Measurements from ENCODE around the gene ZMIZ2. TPM values are rescaled to one million over a fixed set of nuclear protein-coding genes. Genes with fewer than 3 reads are reported as not detected.

Gene ZMIZ2
- polyA plus RNA-seq, 3 donors: 1.9 to 72.8 (median 3.3) TPM

- TF ChIP-seq, protein P1, sequence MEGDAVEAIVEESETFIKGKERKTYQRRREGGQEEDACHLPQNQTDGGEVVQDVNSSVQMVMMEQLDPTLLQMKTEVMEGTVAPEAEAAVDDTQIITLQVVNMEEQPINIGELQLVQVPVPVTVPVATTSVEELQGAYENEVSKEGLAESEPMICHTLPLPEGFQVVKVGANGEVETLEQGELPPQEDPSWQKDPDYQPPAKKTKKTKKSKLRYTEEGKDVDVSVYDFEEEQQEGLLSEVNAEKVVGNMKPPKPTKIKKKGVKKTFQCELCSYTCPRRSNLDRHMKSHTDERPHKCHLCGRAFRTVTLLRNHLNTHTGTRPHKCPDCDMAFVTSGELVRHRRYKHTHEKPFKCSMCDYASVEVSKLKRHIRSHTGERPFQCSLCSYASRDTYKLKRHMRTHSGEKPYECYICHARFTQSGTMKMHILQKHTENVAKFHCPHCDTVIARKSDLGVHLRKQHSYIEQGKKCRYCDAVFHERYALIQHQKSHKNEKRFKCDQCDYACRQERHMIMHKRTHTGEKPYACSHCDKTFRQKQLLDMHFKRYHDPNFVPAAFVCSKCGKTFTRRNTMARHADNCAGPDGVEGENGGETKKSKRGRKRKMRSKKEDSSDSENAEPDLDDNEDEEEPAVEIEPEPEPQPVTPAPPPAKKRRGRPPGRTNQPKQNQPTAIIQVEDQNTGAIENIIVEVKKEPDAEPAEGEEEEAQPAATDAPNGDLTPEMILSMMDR (IDR thresholded peaks at IDR 0.05): no peak
- no peak overlapping the region for H3K27ac ChIP-seq (ENCODE audit: low read depth in 1 of 2, low read length in 2 of 2)
- no peak overlapping the region for H3K4me2 ChIP-seq (replicated peaks; ENCODE audit: extremely low read depth, low read length, poor library complexity, severe bottlenecking)
- H3K9me3 Mint-ChIP-seq: no peaks in the 10 kb centered on the region
- no peaks in the 10 kb centered on the region for H3K79me2 ChIP-seq (ENCODE audit: insufficient read depth, low read length)
- no peak overlapping the region for H2AFZ ChIP-seq (ENCODE audit: insufficient read depth, low read depth, low read length, poor library complexity, severe bottlenecking)
- H3K4me3 Mint-ChIP-seq: no peak overlapping the region
- H3K4me3 ChIP-seq (replicated peaks in 1 of 3; ENCODE audit: low read depth in 2 of 3, low read length in 3 of 3): no peak overlapping the region
- H3K36me3 ChIP-seq (replicated peaks in 1 of 2; ENCODE audit: control insufficient read depth in 1 of 2, insufficient read depth in 2 of 2, low read length in 2 of 2): no peaks in the 10 kb centered on the region
- no peaks in the 10 kb centered on the region for H3K27me3 ChIP-seq (ENCODE audit: control insufficient read depth in 2 of 2, insufficient read depth in 2 of 2, low read length in 2 of 2)
- intact Hi-C loops (cut with micrococcal nuclease): loop anchor here in 1 of 2 donors (10.0 kb wide), 1 partner anchor 261 kb away; the partner anchor contains the start of gene CCM2
- WGBS (ENCODE audit: insufficient coverage): 80% methylated on average over 1 of the region's 1 CpG
- no peak overlapping the region for H3K27ac Mint-ChIP-seq
- H3K9ac ChIP-seq (ENCODE audit: insufficient read depth, low read length, poor library complexity, severe bottlenecking): no peak overlapping the region
- DNase-seq: no peak
- H3K27me3 Mint-ChIP-seq (ENCODE audit: low read depth in 3 of 3): no peaks in the 10 kb centered on the region
- peaks cover 5 to 6% of the 10 kb centered on the region in 2 donors for H3K4me1 ChIP-seq (ENCODE audit: control insufficient read depth in 1 of 2, insufficient read depth in 2 of 2, low read length in 2 of 2)
- no peaks in the 10 kb centered on the region for H3K9me3 ChIP-seq (replicated peaks in 1 of 2; ENCODE audit: control insufficient read depth in 1 of 2, insufficient read depth in 1 of 2, low read length in 2 of 2)
- H3K4me1 Mint-ChIP-seq: peaks cover 16% of the 10 kb centered on the region
- H3K36me3 Mint-ChIP-seq: no peaks in the 10 kb centered on the region
- H4K20me1 ChIP-seq (ENCODE audit: insufficient read depth, low read length): no peaks in the 10 kb centered on the region
Measured at GRCh38 chr7:44743750-44744149, 4.9 kb upstream of the ZMIZ2 start.

DNA sequence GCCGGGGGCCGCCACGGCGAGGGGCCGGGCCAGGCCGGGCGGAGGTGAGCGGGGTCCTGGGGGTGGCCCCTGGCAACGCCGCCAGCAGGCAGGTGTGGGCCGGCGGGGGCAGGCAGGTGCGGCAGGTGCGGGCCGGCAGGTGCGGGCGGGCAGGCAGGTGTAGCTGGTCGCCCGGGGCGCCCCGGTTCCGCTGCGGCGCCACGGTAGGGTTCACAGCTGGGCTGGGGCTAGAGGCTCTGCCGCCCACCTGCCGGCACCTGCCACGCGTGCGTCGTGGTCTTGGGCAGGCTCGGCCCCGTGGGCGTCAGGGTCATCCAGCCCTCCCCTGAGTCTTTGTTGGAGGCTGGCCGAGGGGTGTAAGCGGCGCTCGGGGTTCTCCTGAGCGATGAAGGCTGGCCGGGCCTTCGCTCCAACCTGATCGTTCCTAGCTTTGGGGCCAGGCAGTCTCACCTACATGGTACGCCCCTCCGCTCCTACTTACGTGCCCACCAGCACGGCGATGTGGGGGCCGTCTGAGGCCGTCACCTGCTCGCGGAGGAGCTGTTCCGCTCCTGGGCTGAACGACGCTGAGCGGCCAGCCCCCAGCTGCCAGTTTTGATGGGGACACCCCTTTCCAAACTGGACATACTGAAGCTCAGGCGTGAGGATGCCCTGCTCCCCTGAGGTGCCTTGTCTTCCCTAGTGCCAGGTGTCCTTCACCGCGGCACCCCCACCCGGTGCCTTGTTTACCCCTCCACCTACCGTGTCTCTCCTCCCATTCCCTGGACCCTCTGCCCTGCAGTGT lies 493 bp downstream of the ZMIZ2 start:
- H3K27ac ChIP-seq (ENCODE audit: low read depth in 1 of 2, low read length in 2 of 2): peak overlapping the region in 1 of 2 donors; percentile 75
- H3K79me2 ChIP-seq (ENCODE audit: insufficient read depth, low read length): peaks cover 53% of the 10 kb centered on the region
- H3K36me3 ChIP-seq (replicated peaks in 1 of 2; ENCODE audit: control insufficient read depth in 1 of 2, insufficient read depth in 2 of 2, low read length in 2 of 2): no peaks in the 10 kb centered on the region
- no peak for DNase-seq
- H3K4me2 ChIP-seq (replicated peaks; ENCODE audit: extremely low read depth, low read length, poor library complexity, severe bottlenecking): peak overlapping the region; percentile 84
- Mint-ChIP-seq H3K4me1 (peaks cover 40% of the 10 kb centered on the region), H3K4me3 (peak overlapping the region; percentile 86 to 93), H3K36me3 (peaks cover 14 to 19% of the 10 kb centered on the region in 2 donors), H3K27ac (peak overlapping the region; percentile 59 to 92 (median 83)), H3K27me3 (ENCODE audit: low read depth in 3 of 3) (no peaks in the 10 kb centered on the region), H3K9me3 (no peaks in the 10 kb centered on the region)
- WGBS (ENCODE audit: insufficient coverage): 2% methylated on average over 60 of the region's 60 CpGs
- H3K9me3 ChIP-seq (replicated peaks in 1 of 2; ENCODE audit: control insufficient read depth in 1 of 2, insufficient read depth in 1 of 2, low read length in 2 of 2): no peaks in the 10 kb centered on the region
- H4K20me1 ChIP-seq (ENCODE audit: insufficient read depth, low read length): peaks cover 47% of the 10 kb centered on the region
- peak overlapping the region; percentile 85 for H3K9ac ChIP-seq (ENCODE audit: insufficient read depth, low read length, poor library complexity, severe bottlenecking)
- H2AFZ ChIP-seq (ENCODE audit: insufficient read depth, low read depth, low read length, poor library complexity, severe bottlenecking): peak overlapping the region; percentile 54
- no peaks in the 10 kb centered on the region for H3K27me3 ChIP-seq (ENCODE audit: control insufficient read depth in 2 of 2, insufficient read depth in 2 of 2, low read length in 2 of 2)
- TF ChIP-seq, protein P1 (IDR thresholded peaks at IDR 0.05): no peak
- intact Hi-C loops (cut with micrococcal nuclease): loop anchor here (5.0 to 10.0 kb wide), 4 partner anchors 162 to 256 kb away; partner anchors contain the start of genes CCM2 (in 1 of the 2) and DDX56 (in 1 of the 2)
- peaks cover 31 to 34% of the 10 kb centered on the region in 2 donors for H3K4me1 ChIP-seq (ENCODE audit: control insufficient read depth in 1 of 2, insufficient read depth in 2 of 2, low read length in 2 of 2)
- H3K4me3 ChIP-seq (replicated peaks in 1 of 3; ENCODE audit: low read depth in 2 of 3, low read length in 3 of 3): peak overlapping the region; percentile 83 to 85 (median 83)
